ENCODE results near the gene GINS3.

- TF ChIP-seq CTCF (conservative IDR thresholded peaks at IDR 0.05), result no peak
- TF ChIP-seq EZH2 (IDR thresholded peaks at IDR 0.05; ENCODE audit: low read depth), result no peak
Measured at GRCh38 chr16:58440131-58440530, 47.9 kb downstream of the GINS3 start.

Measured in PC-9 (cell line).